GM19324 (cell line): ENCODE results near the gene CXXC5.

ENCODE experiments used
- ATAC-seq: cut with Tn5 transposase; IDR thresholded peaks from one replicate; pipeline ENCODE4 v1.9.1; 2021; ENCODE audit warnings: mild to moderate bottlenecking, moderate library complexity; ENCODE audit not compliant: unreplicated experiment, low FRiP score

The CXXC5 gene

DNA sequence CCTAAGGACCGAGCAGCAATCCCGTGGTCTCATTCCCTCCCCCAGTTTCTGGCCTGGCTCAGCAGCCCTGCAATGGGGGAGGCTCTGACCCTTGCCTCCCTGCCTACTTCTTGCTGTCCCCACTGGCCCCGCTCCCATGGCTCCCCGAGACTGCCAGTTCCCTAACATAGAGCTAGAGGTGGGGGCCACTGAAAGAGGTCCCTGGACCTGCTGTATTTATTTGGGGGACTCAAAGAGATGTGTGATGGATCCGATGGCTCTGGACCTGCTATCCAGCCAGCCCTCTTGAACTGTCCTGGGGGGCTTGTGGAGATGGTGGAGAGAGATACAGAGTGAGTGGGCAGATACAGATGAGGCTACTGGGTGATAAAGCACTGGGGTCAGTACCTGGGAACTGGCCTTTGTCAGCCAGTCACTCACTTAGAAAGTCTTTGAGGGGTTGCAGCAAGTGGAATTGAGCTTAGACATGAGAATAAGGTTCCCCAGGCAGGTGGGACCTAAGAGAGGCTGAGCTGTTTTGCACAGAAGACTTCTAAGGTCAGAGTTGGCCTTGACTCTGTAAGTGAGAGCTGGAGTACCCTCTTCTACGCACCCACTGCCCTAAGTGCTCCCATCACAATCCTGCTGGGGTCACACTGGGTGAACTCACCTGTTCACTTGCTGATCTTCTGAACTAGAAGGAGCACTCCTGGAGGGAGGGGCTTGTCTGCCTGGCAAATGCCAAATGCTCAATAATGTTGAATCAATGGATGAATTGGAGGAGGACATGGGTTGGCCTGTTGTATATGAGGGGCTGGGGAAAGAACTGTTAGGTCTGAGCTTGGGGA, 42.9 kb downstream of the CXXC5 start:
- no peak for ATAC-seq

DNA sequence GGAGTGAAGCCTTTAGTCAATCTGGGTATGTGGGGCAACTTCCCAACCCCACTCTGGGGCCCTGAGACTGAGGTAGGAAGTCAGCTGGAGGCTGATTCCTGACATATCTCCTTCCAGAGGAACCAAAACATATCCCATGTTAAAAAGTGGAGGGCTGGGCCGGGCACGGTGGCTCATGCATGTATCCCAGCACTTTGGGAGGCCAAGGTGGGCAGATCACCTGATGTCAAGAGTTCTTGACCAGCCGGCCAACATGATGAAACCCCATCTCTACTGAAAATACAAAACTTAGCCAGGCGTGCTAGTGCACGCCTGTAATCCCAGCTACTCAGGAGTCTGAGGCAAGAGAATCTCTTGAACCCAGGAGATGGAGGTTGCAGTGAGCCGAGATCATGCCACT, 44.0 kb downstream of the CXXC5 start:
- no peak for ATAC-seq

DNA sequence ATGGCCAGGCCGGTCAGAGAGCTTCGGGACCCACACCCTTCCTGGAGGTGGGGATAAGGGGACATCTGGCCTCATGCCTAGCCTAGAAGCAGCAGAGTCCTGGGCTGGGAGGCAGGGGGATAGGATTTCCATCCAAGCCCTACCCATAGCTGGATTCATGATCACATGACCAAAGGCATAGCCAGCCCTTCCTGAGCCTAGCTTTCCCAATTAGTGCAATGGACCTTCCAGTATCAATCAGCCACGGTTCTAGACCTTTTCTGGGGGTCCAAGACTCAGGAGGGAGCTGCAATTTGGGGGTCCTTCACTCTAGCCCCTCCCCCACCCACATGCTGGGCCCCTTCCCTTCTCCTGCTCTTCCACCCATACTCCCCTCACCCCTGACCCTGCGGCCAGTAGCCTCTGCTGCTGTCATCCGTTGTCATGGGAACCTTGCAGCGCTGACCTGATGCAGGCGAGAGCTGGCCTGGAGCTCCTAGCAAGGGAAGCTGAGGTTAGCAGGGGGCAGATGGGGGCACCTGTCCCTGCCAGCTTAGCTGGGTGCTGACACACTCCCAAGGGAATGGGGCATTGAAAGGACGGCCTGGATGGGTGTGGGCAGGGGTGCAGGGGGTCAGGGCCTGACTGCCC, 44.6 kb downstream of the CXXC5 start:
- ATAC-seq = no peak

DNA sequence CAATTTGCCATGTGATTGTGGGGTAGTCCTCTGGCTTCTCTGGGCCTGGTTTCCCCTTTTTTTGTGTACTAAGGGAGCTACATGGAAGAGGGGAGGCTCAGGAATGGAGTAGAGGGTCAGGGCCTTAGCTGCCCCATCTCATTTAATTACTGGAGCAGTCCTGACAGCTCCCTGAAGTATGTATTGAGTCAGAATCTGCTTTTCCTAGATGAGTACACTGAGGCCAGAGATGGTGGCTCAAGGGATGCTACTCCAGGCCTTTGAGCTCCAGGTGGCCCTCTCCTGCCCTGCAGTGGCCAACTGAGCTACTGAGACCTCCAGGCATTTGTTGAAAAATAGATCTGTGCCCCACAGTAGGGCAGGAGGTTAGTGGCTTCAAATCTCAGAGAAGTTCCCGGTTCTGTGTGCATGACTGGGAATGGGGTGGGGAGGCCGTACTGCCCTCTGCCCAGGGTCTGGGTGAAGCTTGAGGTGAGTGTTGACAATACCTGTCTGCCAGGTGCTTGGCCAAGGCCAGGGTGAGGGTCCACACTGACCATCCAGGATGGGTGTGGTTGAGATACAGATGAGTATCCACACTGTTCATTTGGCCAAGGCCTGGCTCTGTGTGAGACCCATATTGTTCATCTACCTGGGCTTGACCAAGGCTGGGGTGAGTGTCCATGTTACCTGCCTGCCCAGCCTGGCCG, 45.7 kb downstream of the CXXC5 start:
- no peak for ATAC-seq

DNA sequence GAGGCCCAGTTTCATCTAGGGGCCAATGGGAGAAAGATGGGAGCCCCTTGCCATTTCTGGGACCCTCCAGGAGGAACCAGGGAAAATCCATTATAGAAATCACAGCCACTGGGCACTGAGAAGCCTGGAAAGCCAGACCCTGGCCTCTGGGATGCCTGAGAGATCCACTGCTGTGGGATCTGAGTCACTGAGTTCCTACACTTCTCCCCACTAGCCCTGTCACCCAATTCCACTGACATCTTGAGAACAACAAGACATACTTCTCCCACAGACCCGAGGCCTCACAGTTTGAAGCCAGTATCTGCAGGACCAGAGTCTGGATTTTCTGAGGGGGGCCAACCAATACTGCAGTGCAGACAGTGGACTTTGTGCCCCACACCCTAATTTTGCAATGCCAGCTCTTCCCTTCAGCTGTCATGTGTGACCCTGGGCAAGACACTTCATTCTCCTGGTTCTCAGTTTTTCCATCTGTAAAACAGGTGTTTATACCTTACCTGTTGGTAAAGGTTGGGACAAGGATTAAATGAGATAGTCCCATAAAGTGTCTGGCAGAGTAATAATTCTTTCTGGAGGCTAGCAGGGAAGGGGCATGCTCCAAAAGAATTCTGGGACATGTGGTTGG, 46.5 kb downstream of the CXXC5 start:
- no peak for ATAC-seq

DNA sequence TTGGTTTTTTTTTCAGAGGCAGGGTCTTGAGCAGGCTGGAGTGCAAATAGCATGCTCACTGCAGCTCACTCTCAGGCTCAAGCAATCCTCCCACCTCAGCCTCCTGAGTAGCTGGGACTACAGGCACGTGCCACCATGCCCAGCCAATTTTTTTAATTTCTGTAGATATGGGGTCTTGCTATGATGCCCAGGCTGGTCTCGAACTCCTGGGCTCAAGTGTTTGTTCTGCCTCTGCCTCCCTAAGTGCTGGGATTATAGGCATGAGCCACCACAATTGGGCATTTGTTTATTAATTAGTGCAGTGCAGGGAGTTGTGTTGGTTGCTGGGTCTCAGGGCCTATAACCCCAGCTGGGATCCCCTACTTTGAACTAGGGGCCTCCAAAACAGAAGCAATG, 47.0 kb downstream of the CXXC5 start:
- no peak for ATAC-seq

DNA sequence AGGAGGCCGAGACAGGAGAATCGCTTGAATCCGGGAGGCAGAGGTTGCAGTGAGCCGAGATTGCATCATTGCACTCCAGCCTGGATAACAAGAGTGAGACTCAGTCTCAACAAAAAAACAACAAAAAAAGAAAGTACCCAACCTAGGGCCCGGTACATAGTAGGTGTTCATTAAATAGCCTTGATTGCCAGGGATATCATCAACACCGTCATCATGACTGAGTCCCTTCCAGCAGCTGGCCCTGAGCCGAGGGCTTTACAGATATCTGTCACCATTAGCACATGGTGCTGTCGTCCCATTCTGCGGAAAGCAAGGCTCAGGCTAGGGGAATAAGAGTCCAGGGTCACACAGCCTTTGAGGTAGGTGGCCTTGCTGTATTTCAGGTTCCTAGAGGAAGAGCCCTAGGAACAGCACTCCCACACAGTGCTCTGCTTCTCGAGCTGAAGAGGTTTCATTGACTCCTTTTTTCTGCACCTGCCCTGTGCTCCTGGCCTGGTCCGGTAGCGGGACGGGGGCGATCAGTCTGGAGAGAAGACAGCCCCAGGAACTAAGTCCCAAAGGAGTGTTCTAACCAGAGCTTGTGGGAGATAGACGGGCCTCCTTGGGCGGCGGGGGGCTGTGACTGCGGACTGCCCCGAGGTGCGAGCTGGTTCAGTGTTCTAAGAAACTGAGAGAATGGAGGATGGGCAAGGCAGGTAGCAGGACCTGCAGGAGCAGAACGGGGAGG, 48.2 kb downstream of the CXXC5 start:
- ATAC-seq = no peak

DNA sequence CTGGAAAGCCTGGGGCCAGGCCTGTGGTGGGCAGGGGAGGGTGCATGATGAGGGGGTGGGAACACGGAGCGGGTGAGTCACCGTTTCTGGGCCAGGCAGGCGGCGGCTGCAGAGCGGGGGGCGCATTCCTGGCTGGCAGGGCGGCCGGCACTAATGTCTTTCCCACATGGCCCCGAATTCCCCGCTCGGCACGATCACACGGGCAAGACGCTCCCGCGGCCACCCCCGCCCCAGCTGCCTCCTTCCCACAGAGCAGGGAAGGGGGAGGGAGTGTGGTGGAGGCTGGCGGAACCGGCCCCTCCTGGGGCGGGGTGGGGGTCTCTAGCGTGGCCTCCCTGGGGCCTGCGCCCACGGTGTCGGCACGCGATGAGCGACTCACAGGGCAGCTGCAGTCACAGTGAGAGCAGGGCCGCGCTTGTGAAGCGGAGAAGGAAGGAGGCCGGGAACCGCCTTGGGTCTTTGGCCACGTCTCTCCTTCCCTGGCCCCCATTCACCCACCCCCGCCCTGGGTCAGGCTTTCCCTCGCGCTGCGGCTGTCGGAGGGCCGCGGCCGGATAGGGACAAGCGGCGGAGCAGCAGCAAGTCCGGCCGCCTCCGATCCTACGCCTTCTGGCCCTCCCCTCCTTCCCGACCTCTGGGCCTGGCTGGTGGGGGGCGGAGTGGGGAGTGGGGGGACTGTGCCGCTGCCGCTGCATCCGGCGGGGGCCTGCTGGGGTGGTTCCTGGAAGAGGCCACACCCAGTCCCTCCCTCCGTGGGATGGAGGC, 48.9 kb downstream of the CXXC5 start:
- no peak for ATAC-seq

DNA sequence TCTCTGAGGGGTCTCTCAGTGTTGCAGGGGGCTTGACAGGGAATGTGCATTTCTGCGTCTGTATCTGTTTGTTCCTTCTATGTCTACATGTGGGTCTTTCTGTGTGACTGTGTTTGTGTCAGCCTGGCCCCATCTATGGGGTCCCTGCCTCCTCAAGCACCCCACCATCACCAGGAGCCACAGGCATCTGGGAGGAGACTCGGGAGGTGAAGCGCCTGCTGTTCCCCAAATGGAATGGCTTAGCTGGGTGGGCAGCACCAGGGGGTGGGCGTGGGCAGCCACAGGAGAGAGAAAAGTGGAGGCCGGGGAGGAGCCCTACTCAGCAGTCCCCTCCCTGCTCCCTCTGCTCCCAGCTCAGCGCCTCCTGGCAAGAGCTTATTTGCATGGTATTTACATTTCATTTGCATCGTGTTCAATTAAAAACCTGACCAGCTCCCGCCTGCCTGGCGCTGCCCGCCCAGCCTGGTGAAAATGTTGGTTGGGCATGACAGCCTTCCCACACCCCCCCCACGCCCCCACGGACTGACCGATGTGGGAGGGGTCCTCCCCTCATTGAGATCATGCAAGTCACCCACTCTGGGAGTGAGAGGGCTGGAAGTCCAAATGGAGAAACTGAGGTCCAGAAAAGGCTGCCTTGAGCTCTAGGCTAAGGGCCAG, 50.5 kb downstream of the CXXC5 start:
- no peak for ATAC-seq

DNA sequence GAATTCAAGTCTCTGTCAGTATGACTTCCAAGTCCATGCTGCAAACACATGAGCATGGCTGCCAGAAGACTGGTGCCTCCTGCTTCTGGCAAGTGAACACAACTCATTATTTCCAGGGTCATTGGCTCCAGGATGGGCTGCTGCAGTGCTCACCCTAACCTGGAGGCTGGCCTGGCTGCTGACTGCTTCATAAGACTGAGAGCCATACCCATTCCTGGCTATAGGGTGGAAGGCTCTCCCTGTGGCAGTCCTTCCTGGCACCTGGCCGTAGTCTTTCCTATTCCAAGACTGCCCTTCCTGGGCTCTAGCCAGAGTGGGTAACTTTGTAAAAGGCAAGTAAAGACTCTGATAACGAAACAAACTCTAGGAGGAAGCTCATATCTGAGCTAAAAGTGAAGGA, 51.2 kb downstream of the CXXC5 start:
- no peak for ATAC-seq

DNA sequence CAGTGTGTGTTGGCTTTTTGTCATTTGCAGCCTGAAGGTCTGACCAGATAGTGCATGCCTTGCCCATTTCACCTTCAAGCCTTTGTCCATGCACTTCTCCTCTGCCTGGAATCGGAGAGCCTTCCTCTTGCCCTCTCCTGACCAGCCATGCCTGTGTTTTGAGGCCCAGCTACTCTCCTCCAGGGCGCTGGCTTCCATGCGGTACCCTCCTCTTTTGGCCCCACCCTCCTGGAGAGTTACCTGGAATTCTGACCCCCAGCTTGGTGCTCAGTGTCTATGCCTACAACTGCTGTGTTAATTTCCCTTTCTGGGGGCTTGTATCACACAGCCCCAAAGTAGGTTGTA, 52.5 kb downstream of the CXXC5 start:
- ATAC-seq = no peak

DNA sequence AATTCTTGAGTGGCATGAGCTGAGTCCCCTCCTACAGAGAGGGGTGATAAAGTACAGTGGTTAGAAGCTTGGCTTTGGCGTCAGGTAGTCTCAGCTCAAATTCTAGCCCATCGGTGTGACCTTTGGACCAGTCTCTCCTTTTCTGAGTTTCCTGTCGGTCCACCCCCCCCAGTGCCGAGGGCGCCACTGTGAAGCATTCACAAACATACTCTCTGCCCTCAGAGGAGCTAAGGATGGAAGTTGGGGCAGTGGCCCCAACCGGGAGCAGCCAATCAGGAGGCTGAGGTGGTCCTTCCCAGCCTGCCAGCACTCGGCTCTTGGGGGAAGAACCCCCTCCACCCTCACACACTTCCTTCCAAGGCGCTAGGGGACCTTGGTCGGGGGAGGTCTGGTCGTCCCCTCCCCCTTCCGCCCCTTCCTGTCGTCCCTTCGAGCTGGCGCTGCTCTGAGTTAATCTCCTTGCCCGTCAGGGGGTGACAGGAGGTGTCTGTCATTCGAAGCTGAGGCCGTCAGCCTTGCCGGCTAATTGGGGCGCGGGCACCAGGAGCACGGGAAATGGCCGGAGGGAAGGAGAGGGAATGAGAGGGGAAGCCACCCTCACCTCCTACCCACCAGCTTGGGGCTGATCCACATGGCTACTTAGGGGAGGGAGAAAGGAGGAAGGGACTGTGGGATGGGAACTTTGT, 53.0 kb downstream of the CXXC5 start:
- ATAC-seq = peak; percentile 54

DNA sequence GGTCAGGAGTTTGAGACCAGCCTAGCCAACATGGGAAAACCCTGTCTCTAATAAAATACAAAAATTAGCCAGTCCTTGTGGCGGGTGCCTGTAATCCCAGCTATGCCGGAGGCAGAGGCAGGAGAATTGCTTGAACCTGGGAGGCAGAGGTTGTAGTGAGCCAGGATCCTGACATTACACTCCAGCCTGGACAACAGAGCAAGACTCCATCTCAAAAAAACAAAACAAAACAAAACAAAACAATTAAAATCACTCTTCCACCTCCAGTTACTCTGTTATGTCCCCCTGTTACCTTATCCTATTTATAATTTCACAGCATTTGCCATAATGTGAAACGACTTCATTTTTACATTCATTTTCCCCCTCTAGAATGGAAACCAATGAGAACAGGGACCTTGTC, 54.4 kb downstream of the CXXC5 start:
- no peak for ATAC-seq

DNA sequence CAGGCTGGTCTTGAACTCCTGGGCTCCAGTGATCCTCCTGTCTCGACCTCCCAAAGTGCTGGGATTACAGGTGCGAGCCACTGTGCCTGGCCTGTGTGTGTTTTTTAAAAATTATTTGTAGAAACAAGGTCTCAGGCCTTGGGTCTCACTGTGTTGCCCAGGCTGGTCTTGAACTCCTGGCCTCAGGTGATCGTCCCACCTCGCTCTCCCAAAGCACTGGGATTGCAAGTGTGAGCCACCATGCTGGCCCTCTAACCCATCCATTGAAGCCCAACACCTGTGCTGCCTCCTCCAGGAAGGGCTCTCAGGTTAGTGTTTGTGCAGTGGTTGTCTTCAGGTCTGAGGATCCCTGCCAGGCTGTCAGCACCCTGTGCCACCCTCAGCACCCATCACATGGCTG, 56.6 kb downstream of the CXXC5 start:
- ATAC-seq = no peak

DNA sequence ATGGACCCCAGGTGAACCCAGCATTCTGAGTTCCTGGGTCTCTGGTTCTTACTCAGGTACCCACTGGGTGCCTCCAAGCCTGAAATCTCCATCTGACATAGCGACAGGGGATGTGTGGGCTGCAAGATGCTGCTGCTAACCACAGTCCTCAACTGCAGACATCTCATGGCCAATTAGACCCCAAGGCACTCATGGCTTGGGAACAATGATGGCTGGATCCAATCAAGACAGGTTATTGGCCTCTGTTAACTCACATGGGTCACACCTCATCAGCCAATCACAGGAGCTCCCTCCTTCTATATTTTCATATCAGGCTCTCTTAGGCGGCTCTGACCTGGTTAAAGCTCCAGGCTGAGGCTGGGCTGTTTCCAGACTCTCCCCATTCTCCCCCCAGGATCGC, 57.0 kb downstream of the CXXC5 start:
- no peak for ATAC-seq

DNA sequence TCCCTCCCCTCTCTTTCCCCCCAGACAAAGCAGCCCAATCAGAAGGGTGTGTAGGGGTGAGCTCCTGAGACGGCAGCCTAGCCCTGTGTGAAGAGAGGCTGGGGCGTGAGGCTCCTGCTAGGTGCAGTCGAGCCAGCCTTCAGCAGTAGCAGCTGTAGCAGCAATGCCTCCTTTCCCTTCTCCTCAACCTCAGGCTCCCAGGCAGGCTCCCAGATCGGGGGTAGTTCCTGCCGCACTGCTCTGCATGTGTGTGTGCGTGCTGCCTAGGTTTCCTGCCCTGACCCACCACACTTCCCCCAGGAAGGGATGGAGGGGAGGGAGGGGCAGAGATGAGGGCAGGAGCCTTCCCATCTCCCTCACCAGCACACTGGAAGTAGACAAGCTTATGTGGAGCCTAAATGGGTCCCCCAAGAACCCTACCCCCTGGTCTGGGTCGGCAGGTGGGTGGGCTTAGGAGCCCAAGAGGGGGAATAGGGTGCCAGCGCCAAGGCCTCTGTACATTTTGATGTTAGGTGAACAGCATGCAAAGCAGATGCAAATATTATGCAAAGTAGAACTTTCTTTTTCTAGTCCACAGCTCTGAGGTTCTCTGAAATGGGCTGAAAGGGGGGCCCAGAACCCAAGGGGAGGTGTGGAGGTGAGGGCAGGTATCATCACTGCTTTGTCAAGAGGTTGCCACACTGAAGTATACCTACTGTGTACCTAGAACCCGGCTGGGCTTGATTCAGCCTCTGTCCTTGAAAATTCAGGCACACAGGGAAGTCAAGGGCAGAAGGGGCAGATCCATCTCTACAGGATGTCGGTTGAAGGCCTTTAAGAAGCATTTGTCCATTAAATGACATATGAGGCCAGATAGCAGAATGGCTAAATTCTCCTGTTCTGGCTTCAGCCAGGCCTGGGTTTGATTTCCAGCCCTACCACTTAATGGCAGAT, 57.8 kb downstream of the CXXC5 start:
- no peak for ATAC-seq

DNA sequence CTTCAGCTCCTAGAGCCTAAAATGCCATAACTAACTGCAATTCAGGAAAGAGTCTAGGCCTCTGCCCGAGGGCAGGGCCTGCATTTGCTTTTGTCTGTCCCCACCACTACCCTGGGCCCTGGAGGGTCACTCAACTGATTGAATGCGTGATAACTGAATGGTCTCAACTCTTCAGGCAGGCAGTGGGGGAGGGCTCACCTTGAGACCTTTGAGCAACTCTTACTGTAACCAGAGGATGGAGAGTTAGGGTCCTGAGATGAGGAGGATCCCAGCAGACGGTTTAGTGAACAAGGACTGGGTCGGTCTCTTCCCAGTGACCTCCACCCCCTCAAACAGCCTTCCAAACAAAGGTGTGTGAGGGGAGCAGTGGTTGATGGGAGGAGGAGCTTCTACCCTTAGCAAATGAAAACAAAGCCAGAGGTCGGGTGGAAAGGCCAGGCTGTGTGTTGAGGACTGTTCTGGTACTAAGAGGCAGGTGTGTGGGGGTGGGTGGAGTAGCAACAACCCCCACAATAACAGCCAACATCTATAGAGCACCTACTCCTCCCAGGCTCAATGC, 59.4 kb downstream of the CXXC5 start:
- no peak for ATAC-seq
